NB4 (cell line): Measurements from ENCODE around the gene CYBA.

ENCODE experiments used
- POLR2A ChIP-seq: IDR thresholded peaks from 2 replicates; pipeline ENCODE4 v1.6.1; 2011; ENCODE audit warnings: mild to moderate bottlenecking; ENCODE audit not compliant: insufficient read length; ENCODE audit errors: extremely low read depth
- TF ChIP-seq, protein P1 (sequence below): IDR thresholded peaks from one replicate; pipeline ENCODE4 v1.5.1; 2012; ENCODE audit warnings: low read depth, low read length
- TF ChIP-seq, protein P2 (sequence below): IDR thresholded peaks from 2 replicates; pipeline ENCODE4 v1.6.1; 2011; ENCODE audit warnings: low read depth, low read length

DNA sequence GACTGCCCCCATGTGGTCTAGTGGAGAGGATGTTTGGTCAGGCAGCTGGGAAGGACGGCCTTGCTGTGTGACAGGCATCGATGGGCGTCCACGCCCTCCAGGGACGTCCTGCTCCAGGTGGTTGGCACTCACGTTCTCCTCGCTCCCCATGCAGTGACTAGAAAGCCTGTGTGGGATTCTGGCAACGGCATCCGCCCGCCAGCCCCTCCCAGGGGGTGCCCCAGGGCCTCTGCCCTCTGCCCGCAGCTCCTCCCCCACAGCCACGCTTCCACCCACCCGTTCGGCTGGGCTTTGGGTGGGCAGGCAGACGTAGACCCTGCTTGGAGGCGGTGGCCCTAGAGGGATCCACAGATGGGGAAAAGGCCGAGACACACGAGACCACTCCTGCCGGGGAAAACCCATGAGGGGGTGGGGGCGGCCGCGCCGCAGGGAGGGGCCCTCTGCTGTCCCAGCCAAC is 17.1 kb downstream of the CYBA start:
- TF ChIP-seq, protein P1, sequence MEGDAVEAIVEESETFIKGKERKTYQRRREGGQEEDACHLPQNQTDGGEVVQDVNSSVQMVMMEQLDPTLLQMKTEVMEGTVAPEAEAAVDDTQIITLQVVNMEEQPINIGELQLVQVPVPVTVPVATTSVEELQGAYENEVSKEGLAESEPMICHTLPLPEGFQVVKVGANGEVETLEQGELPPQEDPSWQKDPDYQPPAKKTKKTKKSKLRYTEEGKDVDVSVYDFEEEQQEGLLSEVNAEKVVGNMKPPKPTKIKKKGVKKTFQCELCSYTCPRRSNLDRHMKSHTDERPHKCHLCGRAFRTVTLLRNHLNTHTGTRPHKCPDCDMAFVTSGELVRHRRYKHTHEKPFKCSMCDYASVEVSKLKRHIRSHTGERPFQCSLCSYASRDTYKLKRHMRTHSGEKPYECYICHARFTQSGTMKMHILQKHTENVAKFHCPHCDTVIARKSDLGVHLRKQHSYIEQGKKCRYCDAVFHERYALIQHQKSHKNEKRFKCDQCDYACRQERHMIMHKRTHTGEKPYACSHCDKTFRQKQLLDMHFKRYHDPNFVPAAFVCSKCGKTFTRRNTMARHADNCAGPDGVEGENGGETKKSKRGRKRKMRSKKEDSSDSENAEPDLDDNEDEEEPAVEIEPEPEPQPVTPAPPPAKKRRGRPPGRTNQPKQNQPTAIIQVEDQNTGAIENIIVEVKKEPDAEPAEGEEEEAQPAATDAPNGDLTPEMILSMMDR, result peak; percentile 57
- no peak for TF ChIP-seq POLR2A
- TF ChIP-seq, protein P2, sequence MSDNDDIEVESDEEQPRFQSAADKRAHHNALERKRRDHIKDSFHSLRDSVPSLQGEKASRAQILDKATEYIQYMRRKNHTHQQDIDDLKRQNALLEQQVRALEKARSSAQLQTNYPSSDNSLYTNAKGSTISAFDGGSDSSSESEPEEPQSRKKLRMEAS, result peak; percentile 78
